ENCODE results near the gene MRPL40. TPM values are rescaled to one million over a fixed set of nuclear protein-coding genes. Genes with fewer than 3 reads are reported as not detected.

MRPL40 gene
- total RNA-seq, 2 donors from 2014 or later, result 31.9 to 40.9 TPM

DNA sequence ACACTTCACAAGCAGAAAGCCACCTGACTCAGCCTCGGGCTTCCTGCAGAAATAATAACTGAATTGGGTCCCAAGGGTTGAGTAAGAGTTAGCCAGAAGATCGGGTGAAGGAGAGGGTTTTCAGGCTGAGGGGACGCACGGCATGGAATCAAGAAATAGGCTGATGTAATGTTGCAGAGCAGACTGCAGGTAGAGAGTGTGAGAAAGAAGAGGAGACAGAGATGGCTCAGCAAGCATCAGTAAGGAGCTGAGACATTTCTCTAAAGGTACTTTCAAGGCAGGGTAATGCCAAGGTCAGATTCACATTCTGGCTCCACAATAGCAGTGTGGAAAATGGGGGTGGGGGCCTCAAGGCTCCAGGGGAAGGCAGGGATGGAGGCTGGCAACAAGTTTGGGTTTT lies 19.4 kb upstream of the MRPL40 start:
- Histone ChIP-seq H3K27ac (no peak overlapping the region), H3K4me1 (peaks cover 0 to 23% of the 10 kb centered on the region in 2 donors), H3K36me3 (peaks cover 14% of the 10 kb centered on the region), H3K9me3 (no peaks in the 10 kb centered on the region), H3K4me3 (no peak overlapping the region), H3K27me3 (no peaks in the 10 kb centered on the region)
- TF ChIP-seq, protein P1, sequence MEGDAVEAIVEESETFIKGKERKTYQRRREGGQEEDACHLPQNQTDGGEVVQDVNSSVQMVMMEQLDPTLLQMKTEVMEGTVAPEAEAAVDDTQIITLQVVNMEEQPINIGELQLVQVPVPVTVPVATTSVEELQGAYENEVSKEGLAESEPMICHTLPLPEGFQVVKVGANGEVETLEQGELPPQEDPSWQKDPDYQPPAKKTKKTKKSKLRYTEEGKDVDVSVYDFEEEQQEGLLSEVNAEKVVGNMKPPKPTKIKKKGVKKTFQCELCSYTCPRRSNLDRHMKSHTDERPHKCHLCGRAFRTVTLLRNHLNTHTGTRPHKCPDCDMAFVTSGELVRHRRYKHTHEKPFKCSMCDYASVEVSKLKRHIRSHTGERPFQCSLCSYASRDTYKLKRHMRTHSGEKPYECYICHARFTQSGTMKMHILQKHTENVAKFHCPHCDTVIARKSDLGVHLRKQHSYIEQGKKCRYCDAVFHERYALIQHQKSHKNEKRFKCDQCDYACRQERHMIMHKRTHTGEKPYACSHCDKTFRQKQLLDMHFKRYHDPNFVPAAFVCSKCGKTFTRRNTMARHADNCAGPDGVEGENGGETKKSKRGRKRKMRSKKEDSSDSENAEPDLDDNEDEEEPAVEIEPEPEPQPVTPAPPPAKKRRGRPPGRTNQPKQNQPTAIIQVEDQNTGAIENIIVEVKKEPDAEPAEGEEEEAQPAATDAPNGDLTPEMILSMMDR (IDR thresholded peaks at IDR 0.05), result no peak
- DNase-seq (ENCODE audit: low spot score), result no peak

DNA sequence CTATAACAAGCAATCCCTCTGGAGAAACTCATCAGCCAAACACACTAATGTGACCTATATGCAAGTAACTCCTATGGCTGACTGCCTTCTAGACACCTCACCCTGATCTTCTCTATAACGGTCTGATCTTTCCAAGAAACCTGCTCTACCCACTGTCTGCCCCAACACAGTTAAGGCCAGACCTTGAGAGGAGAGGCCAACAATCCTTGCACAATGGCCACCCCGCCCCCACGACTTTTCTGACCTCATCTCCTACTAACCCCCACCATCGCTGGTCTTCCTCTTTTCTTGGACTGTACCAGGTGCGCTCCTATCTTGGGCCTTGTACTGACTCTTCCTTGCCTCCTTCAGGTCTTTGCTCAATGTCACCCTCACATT lies 13.3 kb upstream of the MRPL40 start:
- Histone ChIP-seq H3K4me3 (no peak overlapping the region), H3K36me3 (no peaks in the 10 kb centered on the region), H3K27ac (no peak overlapping the region), H3K9me3 (no peaks in the 10 kb centered on the region), H3K4me1 (peaks cover 0 to 9% of the 10 kb centered on the region in 2 donors), H3K27me3 (no peaks in the 10 kb centered on the region)
- no peak for DNase-seq (ENCODE audit: low spot score)
- TF ChIP-seq, protein P1 (IDR thresholded peaks at IDR 0.05), result no peak

DNA sequence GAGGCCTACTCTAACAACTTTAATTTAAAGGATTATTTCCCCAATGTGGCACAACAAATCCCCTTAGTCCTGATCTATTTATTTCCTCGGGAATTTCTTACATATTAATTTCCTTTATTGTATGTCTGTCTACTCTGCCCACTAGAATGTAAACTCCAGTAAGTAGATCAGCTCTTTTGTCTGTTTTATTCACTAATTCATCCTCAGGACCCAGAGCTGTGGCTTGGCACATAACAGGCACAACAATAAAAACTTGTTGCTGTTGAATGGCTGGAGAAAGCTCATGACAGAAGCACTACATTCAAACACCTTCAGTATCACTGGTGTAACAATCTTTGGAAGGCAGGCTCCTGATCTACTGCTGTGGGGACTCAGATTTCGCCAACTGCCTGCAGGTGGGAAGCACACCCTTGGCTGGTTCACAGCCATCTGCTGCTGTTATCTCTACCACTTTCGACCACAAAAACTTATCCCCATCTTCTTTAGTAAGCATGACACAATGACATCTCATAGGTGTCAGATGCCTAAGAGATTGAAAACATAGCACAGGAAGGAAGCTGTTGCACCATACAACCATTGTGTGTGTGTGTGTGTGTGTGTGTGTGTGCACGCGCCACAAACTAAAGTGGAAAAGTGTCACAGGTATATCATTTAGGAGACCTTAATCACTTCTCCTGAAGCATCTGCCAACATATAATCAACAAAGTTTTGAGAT lies 12.7 kb upstream of the MRPL40 start:
- Histone ChIP-seq H3K9me3 (no peaks in the 10 kb centered on the region), H3K4me1 (peaks cover 0 to 9% of the 10 kb centered on the region in 2 donors), H3K4me3 (no peak overlapping the region), H3K36me3 (no peaks in the 10 kb centered on the region), H3K27me3 (no peaks in the 10 kb centered on the region), H3K27ac (no peak overlapping the region)
- DNase-seq (ENCODE audit: low spot score), result no peak
- TF ChIP-seq, protein P1 (IDR thresholded peaks at IDR 0.05), result no peak

DNA sequence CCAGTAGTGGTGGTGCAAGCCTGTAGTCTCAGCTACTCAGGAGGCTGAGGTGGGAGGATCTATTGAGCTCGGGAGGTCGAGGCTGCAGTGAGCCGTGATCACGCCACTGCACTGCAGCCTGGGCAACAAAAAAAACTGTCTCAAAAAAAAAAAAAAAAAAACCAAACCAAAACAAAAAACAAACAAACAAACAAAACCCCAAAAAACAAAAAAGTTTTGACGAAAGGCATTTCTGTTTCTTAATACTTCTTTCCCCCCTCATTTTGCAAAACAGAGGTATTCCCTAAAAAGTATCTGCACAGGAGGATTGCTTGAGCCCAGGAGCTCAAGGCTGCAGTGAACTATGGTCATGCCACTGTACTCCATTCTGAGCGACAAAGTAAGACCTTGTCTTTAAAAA lies 12.0 kb upstream of the MRPL40 start:
- Histone ChIP-seq H3K27ac (no peak overlapping the region), H3K27me3 (no peaks in the 10 kb centered on the region), H3K4me3 (no peak overlapping the region), H3K4me1 (peaks cover 0 to 9% of the 10 kb centered on the region in 2 donors), H3K9me3 (no peaks in the 10 kb centered on the region), H3K36me3 (no peaks in the 10 kb centered on the region)
- DNase-seq (ENCODE audit: low spot score), result no peak
- TF ChIP-seq, protein P1 (IDR thresholded peaks at IDR 0.05), result no peak

DNA sequence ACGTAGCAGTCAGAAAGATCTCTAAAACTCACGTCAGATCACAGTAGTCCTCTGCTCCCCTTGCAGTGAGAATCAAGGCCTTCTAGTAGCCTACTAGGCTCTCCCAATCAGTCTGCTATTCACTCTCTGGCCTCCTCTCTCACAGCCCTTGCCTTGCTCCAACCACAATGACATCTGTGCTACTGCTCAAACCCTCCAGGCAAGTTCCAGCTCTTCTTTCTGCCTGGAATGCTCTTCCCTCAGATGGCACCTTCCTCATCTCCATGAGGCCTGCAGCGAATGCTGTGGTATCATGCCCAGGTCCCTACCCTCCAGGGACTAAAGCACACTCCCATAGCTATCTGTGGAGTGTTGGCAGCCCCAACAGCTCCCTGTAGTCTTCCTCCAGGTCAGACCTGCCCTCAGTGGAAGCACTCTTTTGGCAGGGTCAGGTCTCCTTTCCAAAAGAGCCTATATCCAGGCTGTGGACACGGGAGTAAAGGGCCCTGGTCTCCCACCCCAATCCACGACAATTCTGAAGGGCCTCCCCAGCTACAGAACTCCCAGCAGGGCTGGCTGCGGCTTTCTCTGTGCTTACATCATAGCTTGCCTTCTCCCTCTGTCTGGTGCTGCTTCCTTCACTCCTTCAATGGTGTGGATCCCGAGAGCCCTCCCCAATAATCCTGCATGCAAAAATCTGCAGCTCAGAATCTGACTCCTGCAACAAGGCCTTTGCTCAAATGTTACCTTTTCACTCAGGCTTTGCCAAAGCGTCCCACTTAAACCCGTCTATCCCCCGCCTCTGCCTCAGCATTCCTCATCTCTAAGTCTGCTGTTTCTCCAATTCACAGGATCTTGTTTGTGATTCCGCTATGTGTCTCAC lies 9.7 kb upstream of the MRPL40 start:
- Histone ChIP-seq H3K36me3 (no peaks in the 10 kb centered on the region), H3K27me3 (no peaks in the 10 kb centered on the region), H3K4me3 (no peak overlapping the region), H3K9me3 (no peaks in the 10 kb centered on the region), H3K4me1 (peaks cover 0 to 9% of the 10 kb centered on the region in 2 donors), H3K27ac (no peak overlapping the region)
- TF ChIP-seq, protein P1 (IDR thresholded peaks at IDR 0.05), result no peak
- no peak for DNase-seq (ENCODE audit: low spot score)
